HT-29 (cell line): ENCODE data around the gene LINC00305. TPM values are rescaled to one million over a fixed set of nuclear protein-coding genes. Genes with fewer than 3 reads are reported as not detected.

Experiments
- DNase-seq: peaks from one replicate; pipeline ENCODE4 v3.0.0-alpha.2; 2015; ENCODE audit warnings: low spot score
- total RNA-seq: library from RNA; depleted of rRNA; stranded (reverse); fragments of >200 nt; shearing (Covaris generic); gene quantifications from 2 replicates; pipeline ENCODE4 v1.2.3, GENCODE V29; 2014; rRNA removed

The LINC00305 gene
- total RNA-seq, 1 experiment from 2014 or later, result not detected

DNA sequence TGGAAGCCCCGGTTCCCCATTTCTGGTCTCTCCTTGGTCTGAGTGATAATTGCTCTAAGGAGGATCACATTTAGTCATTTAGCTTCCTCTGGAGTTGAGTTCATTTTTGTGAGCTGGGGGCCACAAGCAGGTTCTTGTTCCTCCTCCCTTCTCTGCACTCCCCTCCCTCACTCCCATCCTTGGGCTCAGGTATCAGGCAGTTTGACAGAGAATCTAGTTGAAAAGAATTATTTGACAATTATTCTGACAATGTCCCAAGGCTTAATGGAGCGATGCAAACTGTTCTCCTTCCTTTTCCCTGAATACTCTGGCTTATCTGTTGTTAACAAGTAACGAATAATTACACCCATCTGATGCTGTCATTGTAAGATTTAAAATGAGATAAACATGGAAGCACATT is 117.5 kb downstream of the LINC00305 start:
- DNase-seq, result no peak

Other genes with a start within 250 kb of the LINC00305 start
- gene SERPINB10, start 241.1 kb downstream of the LINC00305 start, total RNA-seq, result not detected in 2 replicates
- not detected in 2 replicates for gene HMSD, start 199.8 kb downstream of the LINC00305 start, total RNA-seq
- 3.4 and 4.8 TPM in 2 replicates for gene SERPINB8, start 179.0 kb downstream of the LINC00305 start, total RNA-seq